Measurements from ENCODE around the gene NAALADL2.

Gene NAALADL2

GRCh38 chr3:175749981-175750380 is 890.8 kb downstream of the NAALADL2 start:
- Histone ChIP-seq H3K27ac (ENCODE audit: low read depth, low read length) (no peak overlapping the region), H2AFZ (ENCODE audit: insufficient read depth, low read length, poor library complexity) (no peak overlapping the region), H3K18ac (ENCODE audit: low read length) (no peak overlapping the region), H3K9ac (ENCODE audit: low read length) (no peak overlapping the region), H3K4me3 (ENCODE audit: low read depth, low read length) (no peak overlapping the region), H2BK120ac (ENCODE audit: insufficient read depth, low read length, poor library complexity) (no peak overlapping the region), H3K4me2 (ENCODE audit: low read length) (no peak overlapping the region), H3K23ac (ENCODE audit: low read length) (no peak overlapping the region), H3K36me3 (ENCODE audit: control insufficient read depth in 1 of 2, insufficient read depth in 2 of 2, low read length in 2 of 2) (no peaks in the 10 kb centered on the region), H3K79me2 (ENCODE audit: control insufficient read depth, insufficient read depth, low read length, poor library complexity) (no peaks in the 10 kb centered on the region), H2BK12ac (ENCODE audit: low read length) (no peak overlapping the region), H3K14ac (ENCODE audit: low read length) (no peak overlapping the region), H2AK5ac (ENCODE audit: low read length) (no peak overlapping the region), H4K8ac (ENCODE audit: low read depth, low read length) (no peak overlapping the region), H3K79me1 (ENCODE audit: low read length) (no peaks in the 10 kb centered on the region), H2BK5ac (ENCODE audit: low read depth, low read length, poor library complexity) (no peak overlapping the region), H3K4me1 (ENCODE audit: control insufficient read depth in 1 of 2, insufficient read depth in 2 of 2, low read length in 2 of 2) (no peaks in the 10 kb centered on the region), H3K9me3 (ENCODE audit: insufficient read depth, low read depth, low read length) (no peaks in the 10 kb centered on the region), H4K12ac (ENCODE audit: low read depth, low read length) (no peak overlapping the region), H4K91ac (ENCODE audit: low read depth, low read length) (no peak overlapping the region), H3K27me3 (ENCODE audit: insufficient read depth, low read length) (no peaks in the 10 kb centered on the region), H3K4ac (ENCODE audit: low read depth, low read length) (no peak overlapping the region)
- no CpG with 5 or more reads among the region's 2 CpGs for WGBS (ENCODE audit: extremely low coverage, insufficient coverage, insufficient read length)
- DNase-seq, result no peak

DNA sequence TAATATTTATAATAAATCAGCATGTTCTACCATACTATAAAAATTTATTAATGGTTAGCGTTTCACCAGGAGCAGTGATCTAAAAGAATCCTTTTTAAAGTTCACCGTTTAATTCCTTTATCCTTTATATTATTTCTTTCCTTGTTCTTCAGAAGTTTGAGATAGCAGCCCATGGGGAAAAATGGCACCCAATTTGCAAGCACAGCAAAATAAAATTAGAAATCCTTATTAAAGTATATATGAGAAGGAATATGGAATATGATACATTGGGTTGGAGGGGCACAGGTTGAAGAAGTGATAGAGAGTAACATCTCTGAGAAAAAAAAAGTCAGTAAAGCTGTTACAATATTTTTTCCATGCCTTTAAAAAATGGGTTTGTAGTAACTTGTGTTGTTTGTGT is 892.0 kb downstream of the NAALADL2 start:
- Histone ChIP-seq H3K79me2 (ENCODE audit: control insufficient read depth, insufficient read depth, low read length, poor library complexity) (no peaks in the 10 kb centered on the region), H2BK12ac (ENCODE audit: low read length) (no peak overlapping the region), H3K27ac (ENCODE audit: low read depth, low read length) (no peak overlapping the region), H3K14ac (ENCODE audit: low read length) (no peak overlapping the region), H2BK120ac (ENCODE audit: insufficient read depth, low read length, poor library complexity) (no peak overlapping the region), H3K79me1 (ENCODE audit: low read length) (no peaks in the 10 kb centered on the region), H3K4me1 (ENCODE audit: control insufficient read depth in 1 of 2, insufficient read depth in 2 of 2, low read length in 2 of 2) (no peaks in the 10 kb centered on the region), H4K8ac (ENCODE audit: low read depth, low read length) (no peak overlapping the region), H2AK5ac (ENCODE audit: low read length) (no peak overlapping the region), H2BK5ac (ENCODE audit: low read depth, low read length, poor library complexity) (no peak overlapping the region), H3K9ac (ENCODE audit: low read length) (no peak overlapping the region), H3K4ac (ENCODE audit: low read depth, low read length) (no peak overlapping the region), H3K9me3 (ENCODE audit: insufficient read depth, low read depth, low read length) (no peaks in the 10 kb centered on the region), H4K91ac (ENCODE audit: low read depth, low read length) (no peak overlapping the region), H2AFZ (ENCODE audit: insufficient read depth, low read length, poor library complexity) (no peak overlapping the region), H4K12ac (ENCODE audit: low read depth, low read length) (no peak overlapping the region), H3K23ac (ENCODE audit: low read length) (no peak overlapping the region), H3K27me3 (ENCODE audit: insufficient read depth, low read length) (no peaks in the 10 kb centered on the region), H3K18ac (ENCODE audit: low read length) (no peak overlapping the region), H3K36me3 (ENCODE audit: control insufficient read depth in 1 of 2, insufficient read depth in 2 of 2, low read length in 2 of 2) (no peaks in the 10 kb centered on the region), H3K4me2 (ENCODE audit: low read length) (no peak overlapping the region), H3K4me3 (ENCODE audit: low read depth, low read length) (no peak overlapping the region)
- no peak for DNase-seq
- WGBS (ENCODE audit: extremely low coverage, insufficient coverage, insufficient read length), result no CpG with 5 or more reads among the region's 2 CpGs

- H4K12ac ChIP-seq (ENCODE audit: low read depth, low read length), result no peak overlapping the region
- no peak overlapping the region for H3K4me2 ChIP-seq (ENCODE audit: low read length)
Observed at GRCh38 chr3:175763948-175764347, 904.8 kb downstream of the NAALADL2 start.

GRCh38 chr3:175764722-175765121 is 905.6 kb downstream of the NAALADL2 start:
- H2BK12ac ChIP-seq (ENCODE audit: low read length), result no peak overlapping the region
- H3K79me1 ChIP-seq (ENCODE audit: low read length), result no peaks in the 10 kb centered on the region
- H3K4me2 ChIP-seq (ENCODE audit: low read length), result no peak overlapping the region
- no peak overlapping the region for H2BK5ac ChIP-seq (ENCODE audit: low read depth, low read length, poor library complexity)
- no peak for DNase-seq
- no peak overlapping the region for H2AK5ac ChIP-seq (ENCODE audit: low read length)
- H3K27me3 ChIP-seq (ENCODE audit: insufficient read depth, low read length), result no peaks in the 10 kb centered on the region
- no peak overlapping the region for H2AFZ ChIP-seq (ENCODE audit: insufficient read depth, low read length, poor library complexity)
- no peaks in the 10 kb centered on the region for H3K4me1 ChIP-seq (ENCODE audit: control insufficient read depth in 1 of 2, insufficient read depth in 2 of 2, low read length in 2 of 2)
- no peak overlapping the region for H3K23ac ChIP-seq (ENCODE audit: low read length)
- no peak overlapping the region for H3K14ac ChIP-seq (ENCODE audit: low read length)
- H2BK120ac ChIP-seq (ENCODE audit: insufficient read depth, low read length, poor library complexity), result no peak overlapping the region
- H4K91ac ChIP-seq (ENCODE audit: low read depth, low read length), result no peak overlapping the region
- H3K79me2 ChIP-seq (ENCODE audit: control insufficient read depth, insufficient read depth, low read length, poor library complexity), result no peaks in the 10 kb centered on the region
- no peak overlapping the region for H4K8ac ChIP-seq (ENCODE audit: low read depth, low read length)
- no peaks in the 10 kb centered on the region for H3K36me3 ChIP-seq (ENCODE audit: control insufficient read depth in 1 of 2, insufficient read depth in 2 of 2, low read length in 2 of 2)
- WGBS (ENCODE audit: extremely low coverage, insufficient coverage, insufficient read length), result no CpG with 5 or more reads among the region's 2 CpGs
- H3K18ac ChIP-seq (ENCODE audit: low read length), result no peak overlapping the region
- H3K4me3 ChIP-seq (ENCODE audit: low read depth, low read length), result no peak overlapping the region
- no peak overlapping the region for H3K4ac ChIP-seq (ENCODE audit: low read depth, low read length)
- no peak overlapping the region for H3K9ac ChIP-seq (ENCODE audit: low read length)
- H3K9me3 ChIP-seq (ENCODE audit: insufficient read depth, low read depth, low read length), result no peaks in the 10 kb centered on the region
- H4K12ac ChIP-seq (ENCODE audit: low read depth, low read length), result no peak overlapping the region
- H3K27ac ChIP-seq (ENCODE audit: low read depth, low read length), result no peak overlapping the region

More at GRCh38 chr3:175763948-175764347, 904.8 kb downstream of the NAALADL2 start:
- Histone ChIP-seq H3K14ac (ENCODE audit: low read length) (no peak overlapping the region), H3K9me3 (ENCODE audit: insufficient read depth, low read depth, low read length) (no peaks in the 10 kb centered on the region), H3K18ac (ENCODE audit: low read length) (no peak overlapping the region), H3K4me1 (ENCODE audit: control insufficient read depth in 1 of 2, insufficient read depth in 2 of 2, low read length in 2 of 2) (no peaks in the 10 kb centered on the region), H2BK12ac (ENCODE audit: low read length) (no peak overlapping the region), H2AFZ (ENCODE audit: insufficient read depth, low read length, poor library complexity) (no peak overlapping the region), H2BK120ac (ENCODE audit: insufficient read depth, low read length, poor library complexity) (no peak overlapping the region), H2BK5ac (ENCODE audit: low read depth, low read length, poor library complexity) (no peak overlapping the region), H3K27ac (ENCODE audit: low read depth, low read length) (no peak overlapping the region), H3K4ac (ENCODE audit: low read depth, low read length) (no peak overlapping the region), H3K4me3 (ENCODE audit: low read depth, low read length) (no peak overlapping the region), H3K23ac (ENCODE audit: low read length) (no peak overlapping the region), H4K91ac (ENCODE audit: low read depth, low read length) (no peak overlapping the region), H3K36me3 (ENCODE audit: control insufficient read depth in 1 of 2, insufficient read depth in 2 of 2, low read length in 2 of 2) (no peaks in the 10 kb centered on the region), H3K79me2 (ENCODE audit: control insufficient read depth, insufficient read depth, low read length, poor library complexity) (no peaks in the 10 kb centered on the region), H4K8ac (ENCODE audit: low read depth, low read length) (no peak overlapping the region), H3K79me1 (ENCODE audit: low read length) (no peaks in the 10 kb centered on the region), H3K9ac (ENCODE audit: low read length) (no peak overlapping the region), H2AK5ac (ENCODE audit: low read length) (no peak overlapping the region), H3K27me3 (ENCODE audit: insufficient read depth, low read length) (no peaks in the 10 kb centered on the region)
- no peak for DNase-seq

DNA sequence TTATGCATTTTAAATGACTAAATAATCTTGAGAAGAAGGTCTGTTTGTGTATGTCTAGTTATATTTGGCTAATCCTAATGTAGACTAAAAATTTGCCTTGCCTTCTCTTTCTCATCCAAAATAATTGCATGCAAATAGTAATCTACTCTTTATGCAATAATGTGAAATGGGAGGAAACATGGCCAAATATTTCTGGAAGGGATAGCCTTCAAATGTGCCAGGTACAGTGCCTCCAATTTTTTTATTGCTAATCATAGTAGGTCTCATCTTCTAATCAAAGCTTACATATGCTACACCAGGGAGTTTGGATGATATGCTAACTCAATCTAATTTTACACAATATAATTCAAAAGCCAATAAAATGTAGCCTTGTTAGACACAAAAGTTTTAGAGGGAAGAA is 911.3 kb downstream of the NAALADL2 start:
- H2BK5ac ChIP-seq (ENCODE audit: low read depth, low read length, poor library complexity), result no peak overlapping the region
- no peaks in the 10 kb centered on the region for H3K36me3 ChIP-seq (ENCODE audit: control insufficient read depth in 1 of 2, insufficient read depth in 2 of 2, low read length in 2 of 2)
- H3K9me3 ChIP-seq (ENCODE audit: insufficient read depth, low read depth, low read length), result no peaks in the 10 kb centered on the region
- no peak overlapping the region for H3K18ac ChIP-seq (ENCODE audit: low read length)
- H2BK12ac ChIP-seq (ENCODE audit: low read length), result no peak overlapping the region
- H2AFZ ChIP-seq (ENCODE audit: insufficient read depth, low read length, poor library complexity), result no peak overlapping the region
- no peaks in the 10 kb centered on the region for H3K27me3 ChIP-seq (ENCODE audit: insufficient read depth, low read length)
- H2BK120ac ChIP-seq (ENCODE audit: insufficient read depth, low read length, poor library complexity), result no peak overlapping the region
- H4K8ac ChIP-seq (ENCODE audit: low read depth, low read length), result no peak overlapping the region
- H3K4me2 ChIP-seq (ENCODE audit: low read length), result no peak overlapping the region
- no peaks in the 10 kb centered on the region for H3K79me2 ChIP-seq (ENCODE audit: control insufficient read depth, insufficient read depth, low read length, poor library complexity)
- H3K4me1 ChIP-seq (ENCODE audit: control insufficient read depth in 1 of 2, insufficient read depth in 2 of 2, low read length in 2 of 2), result no peaks in the 10 kb centered on the region
- no peak overlapping the region for H3K27ac ChIP-seq (ENCODE audit: low read depth, low read length)
- no peak overlapping the region for H3K23ac ChIP-seq (ENCODE audit: low read length)
- H3K14ac ChIP-seq (ENCODE audit: low read length), result no peak overlapping the region
- no peak for DNase-seq
- no peak overlapping the region for H3K4me3 ChIP-seq (ENCODE audit: low read depth, low read length)
- H2AK5ac ChIP-seq (ENCODE audit: low read length), result no peak overlapping the region
- H4K12ac ChIP-seq (ENCODE audit: low read depth, low read length), result no peak overlapping the region
- H4K91ac ChIP-seq (ENCODE audit: low read depth, low read length), result no peak overlapping the region
- no peak overlapping the region for H3K9ac ChIP-seq (ENCODE audit: low read length)
- H3K79me1 ChIP-seq (ENCODE audit: low read length), result no peaks in the 10 kb centered on the region
- no peak overlapping the region for H3K4ac ChIP-seq (ENCODE audit: low read depth, low read length)

Data from trophoblast cell (in vitro differentiated cells and primary cell).